Smooth muscle cell of the brain vasculature (primary cell): ENCODE results near the gene CCDC188.

Experiments
- DNase-seq: peaks from one replicate; pipeline ENCODE4 v3.0.0-alpha.2; 2012; ENCODE audit warnings: low read depth, low spot score

CCDC188 gene

DNA sequence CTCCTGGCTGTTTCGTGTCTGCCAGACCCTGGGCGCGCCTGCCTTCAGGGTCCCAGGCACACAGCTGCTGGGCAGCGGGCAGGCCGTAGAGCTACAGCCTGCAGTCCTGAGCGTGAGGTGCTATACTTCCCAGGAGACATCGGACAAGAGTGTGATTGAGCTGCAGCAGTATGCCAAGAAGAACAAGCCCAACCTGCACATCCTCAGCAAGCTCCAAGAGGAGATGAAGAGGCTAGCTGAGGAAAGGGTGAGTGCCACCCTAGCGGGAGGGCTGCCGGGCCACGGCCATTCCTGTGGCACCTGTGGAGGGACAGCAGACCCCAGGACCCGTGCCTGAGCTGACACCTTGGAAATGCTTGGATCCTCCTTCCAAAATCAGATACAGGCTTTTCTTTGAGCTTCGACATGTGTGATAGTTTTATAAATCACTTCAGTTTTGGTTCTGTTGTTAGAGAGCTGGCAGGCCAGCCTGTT, 42.1 kb downstream of the CCDC188 start:
- no peak for DNase-seq

GRCh38 chr22:20107951-20108756, 42.7 kb downstream of the CCDC188 start:
- no peak for DNase-seq

DNA sequence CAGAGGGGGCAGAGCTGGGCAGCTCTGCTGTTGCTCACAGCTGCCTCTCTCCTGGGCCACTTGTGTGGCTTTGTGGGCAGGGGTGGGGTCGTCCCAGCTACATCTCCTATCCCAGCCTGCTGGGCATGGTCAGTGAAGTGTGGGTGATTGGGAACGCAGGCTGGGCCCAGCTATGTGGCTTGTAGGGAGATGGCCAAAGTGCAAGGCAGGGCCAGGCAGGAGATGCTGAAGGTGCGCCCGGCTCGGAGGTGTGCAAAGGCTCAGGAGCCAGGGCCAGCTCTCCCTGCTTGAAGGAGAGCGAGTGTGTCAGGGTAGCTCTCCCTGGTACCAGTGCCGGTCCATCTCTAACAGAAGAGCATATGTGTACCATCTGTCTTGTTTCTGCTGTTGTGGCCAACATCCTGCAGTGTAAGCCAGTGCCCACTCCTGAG, 43.4 kb downstream of the CCDC188 start:
- no peak for DNase-seq

- no peak for DNase-seq
These were observed 44.0 kb downstream of the CCDC188 start for GRCh38 chr22:20106849-20107237.

GRCh38 chr22:20106205-20106848, 44.5 kb downstream of the CCDC188 start:
- DNase-seq: no peak

DNA sequence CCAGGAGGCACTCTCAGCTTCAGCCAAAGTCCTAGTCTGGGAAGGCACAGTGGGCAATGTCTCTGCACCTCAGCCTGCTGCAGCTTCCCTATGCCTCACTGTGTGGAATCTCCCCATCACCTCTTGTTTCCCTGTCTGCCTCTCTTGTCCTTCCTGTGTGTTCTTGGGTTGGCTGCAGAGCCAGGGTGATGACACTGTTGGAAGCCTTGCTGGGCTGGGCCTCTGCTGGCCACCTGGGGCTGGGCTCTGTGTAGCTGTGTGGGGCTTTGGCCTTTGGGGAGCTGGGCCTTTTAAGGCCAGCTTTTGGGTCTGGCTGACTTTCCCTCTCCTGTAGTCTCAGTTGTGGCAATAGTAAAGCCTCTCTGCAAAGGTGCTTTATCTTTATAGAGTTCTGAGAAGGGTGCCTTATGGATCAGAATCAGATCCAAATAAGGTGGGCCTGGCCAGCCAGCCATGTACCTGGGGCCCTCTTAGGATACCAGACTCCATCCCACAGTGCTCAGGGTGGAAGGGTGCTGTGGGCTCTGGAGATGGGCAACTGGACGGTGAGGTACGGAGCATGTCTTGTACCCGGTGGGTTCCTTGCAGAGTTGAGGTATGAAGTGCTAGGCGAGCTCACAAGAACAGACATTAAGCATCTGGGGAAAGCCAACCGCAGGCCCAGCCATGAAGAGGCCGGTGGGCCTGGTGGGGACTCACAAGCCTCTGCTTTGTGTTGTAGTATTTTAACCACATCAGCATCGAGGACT, 45.2 kb downstream of the CCDC188 start:
- DNase-seq: no peak

DNA sequence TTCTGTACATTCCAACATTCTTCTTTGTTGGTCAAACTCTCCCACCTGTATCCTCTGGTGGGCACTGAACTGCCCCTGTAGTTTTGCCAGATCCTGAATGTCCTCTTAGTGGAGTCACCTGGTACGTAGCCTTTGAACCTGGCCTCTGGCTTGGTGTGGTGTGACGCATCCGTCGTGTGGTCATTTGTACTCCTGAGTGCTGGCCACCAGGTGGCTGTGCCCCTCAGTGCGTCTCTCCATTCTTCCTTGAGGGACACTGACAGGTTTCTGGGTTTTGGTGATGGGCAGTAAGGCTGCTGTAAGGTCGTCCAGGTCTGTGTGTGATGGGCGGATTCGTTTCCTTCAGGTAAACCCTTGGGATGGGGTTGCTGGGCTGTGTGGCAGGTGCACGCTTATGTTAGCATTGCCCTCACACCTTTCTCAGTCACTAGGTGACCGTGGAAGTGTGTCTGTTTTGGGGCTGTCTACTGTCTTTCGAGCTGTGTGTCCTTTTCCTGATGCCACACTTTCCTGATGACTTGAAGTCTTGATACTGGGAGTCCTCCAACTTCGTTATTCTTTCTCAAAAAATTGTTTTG, 48.6 kb downstream of the CCDC188 start:
- DNase-seq: no peak

DNA sequence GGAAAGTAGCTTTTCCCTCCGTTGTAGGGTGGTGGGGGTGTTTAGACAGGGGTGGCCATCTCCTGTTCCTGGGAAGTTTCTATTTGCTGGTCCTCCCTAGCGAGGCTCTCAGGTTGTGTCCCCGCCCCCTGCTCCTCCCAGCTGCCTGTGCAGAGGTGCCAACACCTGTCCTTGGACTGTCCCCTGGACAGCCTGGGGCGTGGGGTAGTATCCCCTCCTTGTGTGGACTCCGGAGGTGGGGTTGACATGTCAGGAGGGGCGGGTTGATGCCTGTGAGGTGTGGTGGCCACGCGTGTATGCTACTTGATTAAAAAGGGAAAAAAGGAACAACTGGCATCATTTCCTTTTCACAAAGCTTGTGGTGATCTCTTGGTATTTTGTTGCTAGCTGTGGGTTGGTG, 49.2 kb downstream of the CCDC188 start:
- no peak for DNase-seq

DNA sequence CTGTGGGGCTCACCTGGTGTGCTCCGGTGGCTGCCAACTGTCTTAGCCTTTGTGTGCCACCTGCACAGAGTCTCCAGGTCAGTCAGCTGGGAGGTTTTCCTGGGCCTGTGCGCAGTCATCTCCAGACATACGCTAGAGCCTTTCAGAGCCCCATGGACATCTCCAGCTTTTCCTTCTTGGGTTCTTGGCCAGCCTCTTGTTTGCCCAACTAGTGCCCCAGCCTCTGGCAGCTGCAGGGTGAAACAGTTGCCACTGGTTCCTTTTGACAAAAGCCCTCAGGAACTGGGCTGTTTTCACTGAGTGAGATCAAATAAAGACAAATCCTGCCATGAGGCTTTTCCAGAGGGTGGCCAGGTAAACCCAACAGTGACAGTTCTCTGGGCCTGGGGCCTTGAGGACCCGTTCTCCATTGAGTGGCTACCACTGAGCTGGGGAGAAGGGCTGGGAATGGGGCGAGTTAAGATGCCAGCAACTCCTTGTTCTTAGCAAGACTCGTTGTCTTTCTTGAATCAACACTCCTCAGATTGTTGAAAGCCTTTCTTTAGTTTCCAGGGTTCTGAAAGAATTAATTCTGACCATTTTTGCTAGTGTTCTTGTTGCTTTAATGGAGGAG, 51.6 kb downstream of the CCDC188 start:
- DNase-seq: no peak
